Vagina (tissue), 2 donors: ENCODE data around the gene FAM181A. TPM values are rescaled to one million over a fixed set of nuclear protein-coding genes. Genes with fewer than 3 reads are reported as not detected.

ENCODE experiments used
- DNase-seq, 2 donors: peaks; one replicate each; pipeline ENCODE4 v3.0.0-alpha.2; 2017; ENCODE audit errors: extremely low spot score in 2 of 2
- H3K27ac ChIP-seq: fragments of 200-600 bp; sonication (generic); one replicate; pipeline ENCODE4 v1.5.1; 2019
- H3K27me3 ChIP-seq: fragments of 200-600 bp; sonication (generic); one replicate; pipeline ENCODE4 v1.5.1; 2019
- H3K36me3 ChIP-seq, 2 donors: fragments of 200-600 bp; sonication (generic); one replicate each; pipeline ENCODE4 v1.5.1; 2017 to 2019
- H3K4me1 ChIP-seq: fragments of 200-600 bp; sonication (generic); one replicate; pipeline ENCODE4 v1.5.1; 2019
- H3K4me3 ChIP-seq, 2 donors: fragments of 200-600 bp; sonication (generic); 1 replicate in 1 of 2; 2 replicates in 1 of 2; pipeline ENCODE4 v1.5.1; 2016 to 2019
- H3K9me3 ChIP-seq: fragments of 200-600 bp; sonication (generic); one replicate; pipeline ENCODE4 v1.5.1; 2019
- POLR2A ChIP-seq, 2 donors: fragments of 450-650 bp; IDR thresholded peaks; one replicate each; pipeline ENCODE4 v1.6.1; 2017; ENCODE audit warnings: antibody characterized with exemption in 2 of 2, mild to moderate bottlenecking in 2 of 2, moderate library complexity in 2 of 2
- POLR2AphosphoS5 ChIP-seq, 2 donors: sonication (generic); formaldehyde crosslinking; IDR thresholded peaks; one replicate each; pipeline ENCODE4 v1.9.0; 2017; ENCODE audit warnings: antibody characterized with exemption in 2 of 2, mild to moderate bottlenecking in 2 of 2, low read depth in 1 of 2; ENCODE audit not compliant: insufficient read depth in 1 of 2
- intact Hi-C: fragments of 100-400 bp; cut with DNase I; formaldehyde crosslinking; loops from one replicate; pipeline ENCODE4 v1.15.1; 2023
- total RNA-seq: library from RNA; depleted of rRNA; stranded (reverse); fragments of >200 nt; gene quantifications from one replicate; pipeline ENCODE4 v1.2.3, GENCODE V29; 2016
- TF ChIP-seq, protein P1 (sequence below), 3 experiments: fragments of 450-650 bp in 2 of 3; fragments of 200-600 bp in 1 of 3; sonication (generic) in 1 of 3; IDR thresholded peaks; one replicate each; pipeline ENCODE4 v1.5.1; 2017 to 2019; ENCODE audit warnings: antibody characterized with exemption in 3 of 3, mild to moderate bottlenecking in 2 of 3, moderate library complexity in 2 of 3

The FAM181A gene
- not detected for total RNA-seq

GRCh38 chr14:93926873-93927799 is at the start of gene FAM181A:
FAM181A (plus strand) TSS chr14:93927344; CDS start chr14:93928286, 942 bp downstream.
- H3K36me3 ChIP-seq = no peaks in the 10 kb centered on the region
- TF ChIP-seq POLR2AphosphoS5 (IDR thresholded peaks at IDR 0.05; ENCODE audit: insufficient read depth in 1 of 2, low read depth in 1 of 2) = no peak
- no peak for TF ChIP-seq POLR2A (IDR thresholded peaks at IDR 0.05)
- TF ChIP-seq, protein P1, sequence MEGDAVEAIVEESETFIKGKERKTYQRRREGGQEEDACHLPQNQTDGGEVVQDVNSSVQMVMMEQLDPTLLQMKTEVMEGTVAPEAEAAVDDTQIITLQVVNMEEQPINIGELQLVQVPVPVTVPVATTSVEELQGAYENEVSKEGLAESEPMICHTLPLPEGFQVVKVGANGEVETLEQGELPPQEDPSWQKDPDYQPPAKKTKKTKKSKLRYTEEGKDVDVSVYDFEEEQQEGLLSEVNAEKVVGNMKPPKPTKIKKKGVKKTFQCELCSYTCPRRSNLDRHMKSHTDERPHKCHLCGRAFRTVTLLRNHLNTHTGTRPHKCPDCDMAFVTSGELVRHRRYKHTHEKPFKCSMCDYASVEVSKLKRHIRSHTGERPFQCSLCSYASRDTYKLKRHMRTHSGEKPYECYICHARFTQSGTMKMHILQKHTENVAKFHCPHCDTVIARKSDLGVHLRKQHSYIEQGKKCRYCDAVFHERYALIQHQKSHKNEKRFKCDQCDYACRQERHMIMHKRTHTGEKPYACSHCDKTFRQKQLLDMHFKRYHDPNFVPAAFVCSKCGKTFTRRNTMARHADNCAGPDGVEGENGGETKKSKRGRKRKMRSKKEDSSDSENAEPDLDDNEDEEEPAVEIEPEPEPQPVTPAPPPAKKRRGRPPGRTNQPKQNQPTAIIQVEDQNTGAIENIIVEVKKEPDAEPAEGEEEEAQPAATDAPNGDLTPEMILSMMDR (IDR thresholded peaks at IDR 0.05) = no peak
- H3K4me1 ChIP-seq = no peaks in the 10 kb centered on the region
- no peaks in the 10 kb centered on the region for H3K9me3 ChIP-seq
- no peaks in the 10 kb centered on the region for H3K27me3 ChIP-seq
- DNase-seq = no peak
- H3K27ac ChIP-seq = no peak within 1 kb of the TSS
- no peak within 1 kb of the TSS for H3K4me3 ChIP-seq
- intact Hi-C loops = no loop called here

DNA sequence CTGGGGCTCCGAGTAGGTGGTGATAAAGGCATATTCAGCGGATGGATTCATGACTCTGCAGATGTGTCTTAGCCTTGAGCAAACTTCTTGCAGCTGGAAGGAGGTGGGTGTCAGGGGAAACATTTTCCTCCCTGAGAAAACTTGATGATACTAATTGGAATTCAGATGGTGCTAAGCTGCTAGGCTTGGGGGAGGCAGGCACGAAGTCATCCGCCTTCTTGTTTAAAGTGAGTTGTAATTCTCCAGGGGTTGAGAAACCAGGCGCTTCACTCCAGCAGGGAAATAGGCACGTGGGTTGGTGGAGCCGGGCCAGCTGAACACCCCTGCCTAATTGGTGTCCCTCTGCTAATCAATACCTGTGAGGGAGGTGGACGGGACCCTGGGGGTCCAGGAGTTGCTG is 48.9 kb upstream of the FAM181A start:
- intact Hi-C loops = no loop called here
- H3K4me3 ChIP-seq = no peak overlapping the region
- H3K36me3 ChIP-seq = no peaks in the 10 kb centered on the region
- peaks cover 12% of the 10 kb centered on the region for H3K4me1 ChIP-seq
- no peak overlapping the region for H3K27ac ChIP-seq
- TF ChIP-seq, protein P1 (IDR thresholded peaks at IDR 0.05) = no peak
- TF ChIP-seq POLR2A (IDR thresholded peaks at IDR 0.05) (no peak), POLR2AphosphoS5 (IDR thresholded peaks at IDR 0.05; ENCODE audit: insufficient read depth in 1 of 2, low read depth in 1 of 2) (no peak)
- no peaks in the 10 kb centered on the region for H3K9me3 ChIP-seq
- no peaks in the 10 kb centered on the region for H3K27me3 ChIP-seq
- DNase-seq = no peak

DNA sequence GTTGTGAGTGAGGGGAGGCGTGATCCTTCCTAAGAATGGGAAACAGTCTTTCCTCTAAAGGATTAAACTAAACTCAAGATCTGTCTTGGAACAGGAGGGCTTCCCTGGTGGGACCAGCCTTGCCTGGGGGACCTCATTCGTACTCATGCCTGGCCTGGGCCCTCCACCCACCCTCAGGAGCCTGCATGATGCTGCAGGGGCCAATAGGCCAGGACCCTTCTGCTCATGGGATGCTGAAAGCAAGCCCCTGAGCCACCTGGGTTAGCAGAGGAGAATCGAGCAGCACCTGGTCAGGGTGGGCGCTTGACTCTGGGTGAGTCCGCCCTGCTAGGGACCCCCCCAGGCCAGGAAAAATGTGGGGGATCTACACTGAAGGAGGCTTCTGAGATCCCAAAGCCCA is 48.3 kb upstream of the FAM181A start:
- H3K9me3 ChIP-seq = no peaks in the 10 kb centered on the region
- no peak for DNase-seq
- no peak overlapping the region for H3K27ac ChIP-seq
- H3K4me1 ChIP-seq = peaks cover 12% of the 10 kb centered on the region
- intact Hi-C loops = no loop called here
- no peaks in the 10 kb centered on the region for H3K36me3 ChIP-seq
- H3K27me3 ChIP-seq = no peaks in the 10 kb centered on the region
- H3K4me3 ChIP-seq = no peak overlapping the region
- TF ChIP-seq POLR2A (IDR thresholded peaks at IDR 0.05) = no peak
- TF ChIP-seq, protein P1 (IDR thresholded peaks at IDR 0.05) = no peak
- no peak for TF ChIP-seq POLR2AphosphoS5 (IDR thresholded peaks at IDR 0.05; ENCODE audit: insufficient read depth in 1 of 2, low read depth in 1 of 2)

GRCh38 chr14:93879362-93879983 is 47.7 kb upstream of the FAM181A start:
- Histone ChIP-seq H3K4me1 (peaks cover 12% of the 10 kb centered on the region), H3K9me3 (no peaks in the 10 kb centered on the region), H3K36me3 (no peaks in the 10 kb centered on the region), H3K27ac (peak overlapping the region; percentile 41), H3K27me3 (no peaks in the 10 kb centered on the region), H3K4me3 (peak overlapping the region; percentile 9 to 14)
- intact Hi-C loops = no loop called here
- TF ChIP-seq POLR2AphosphoS5 (IDR thresholded peaks at IDR 0.05; ENCODE audit: insufficient read depth in 1 of 2, low read depth in 1 of 2) = no peak
- TF ChIP-seq, protein P1 (IDR thresholded peaks at IDR 0.05) = no peak
- no peak for TF ChIP-seq POLR2A (IDR thresholded peaks at IDR 0.05)
- no peak for DNase-seq
